GM21390 (cell line): Measurements from ENCODE around the gene BRMS1.

Experiments used
- ATAC-seq: cut with Tn5 transposase; IDR thresholded peaks from one replicate; pipeline ENCODE4 v1.9.1; 2021; ENCODE audit not compliant: unreplicated experiment

BRMS1 gene

DNA sequence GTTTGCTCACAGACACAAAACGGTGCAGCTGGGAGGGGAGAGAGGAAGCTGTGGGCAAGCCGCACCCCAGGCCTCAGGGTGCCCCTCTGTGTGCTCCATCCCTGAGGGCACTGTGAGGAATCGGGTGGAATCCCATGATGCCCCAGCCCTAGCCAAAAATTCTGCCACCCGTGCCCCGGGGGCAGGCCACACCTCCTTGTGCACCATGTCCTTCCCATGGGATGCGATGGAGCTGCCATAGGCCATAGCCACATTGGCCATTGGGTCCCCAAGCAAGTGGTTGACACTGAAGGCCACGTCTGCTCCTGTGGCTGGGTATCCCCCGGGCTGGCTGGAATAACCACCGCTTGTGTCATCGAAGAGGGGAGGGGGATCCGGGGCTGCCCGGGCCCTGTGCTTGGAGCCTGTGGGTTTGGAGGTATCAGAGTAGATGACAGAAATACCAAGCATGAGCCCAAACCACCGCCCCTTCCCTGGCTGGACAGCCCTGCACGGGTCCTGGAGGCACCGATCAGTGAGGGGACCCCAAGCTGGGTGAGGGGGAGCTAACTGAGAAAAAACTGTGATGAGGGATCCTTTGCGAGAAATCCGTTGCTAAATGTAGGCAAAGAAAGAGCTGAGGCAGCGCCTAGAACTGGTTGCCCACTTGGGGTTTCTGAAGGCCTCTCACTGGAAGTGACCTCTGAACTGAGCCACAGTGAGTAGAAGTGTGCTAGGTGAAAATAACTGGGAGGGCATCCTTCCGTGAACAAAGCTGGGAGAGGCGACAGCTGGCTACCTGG lies 56.8 kb downstream of the BRMS1 start:
- ATAC-seq, result no peak
